ENCODE results near the gene ZNF831. TPM values are rescaled to one million over a fixed set of nuclear protein-coding genes. Genes with fewer than 3 reads are reported as not detected.

The ZNF831 gene
- total RNA-seq, 1 donor from 2014 or later: not detected

GRCh38 chr20:59170406-59171349 lies 7.1 kb downstream of the ZNF831 start:
- no peak overlapping the region for H3K27ac Mint-ChIP-seq
- peaks cover 40% of the 10 kb centered on the region for H3K27me3 Mint-ChIP-seq
- no peak for DNase-seq (ENCODE audit: low spot score, unreplicated experiment)
- peaks cover 15% of the 10 kb centered on the region for H3K9me3 Mint-ChIP-seq (ENCODE audit: low read depth)
- H3K36me3 Mint-ChIP-seq (ENCODE audit: insufficient read depth): no peaks in the 10 kb centered on the region
- no peak for TF ChIP-seq CTCF (IDR thresholded peaks at IDR 0.05; ENCODE audit: unreplicated experiment)
- no peaks in the 10 kb centered on the region for H3K4me1 Mint-ChIP-seq (ENCODE audit: low read depth)
- H3K4me3 Mint-ChIP-seq (ENCODE audit: low read depth): no peak overlapping the region

- H3K27me3 Mint-ChIP-seq: peaks cover 32% of the 10 kb centered on the region
- H3K36me3 Mint-ChIP-seq (ENCODE audit: insufficient read depth): no peaks in the 10 kb centered on the region
- H3K9me3 Mint-ChIP-seq (ENCODE audit: low read depth): peaks cover 15% of the 10 kb centered on the region
- no peak for DNase-seq (ENCODE audit: low spot score, unreplicated experiment)
- H3K4me1 Mint-ChIP-seq (ENCODE audit: low read depth): no peaks in the 10 kb centered on the region
- H3K4me3 Mint-ChIP-seq (ENCODE audit: low read depth): no peak overlapping the region
- no peak for TF ChIP-seq CTCF (IDR thresholded peaks at IDR 0.05; ENCODE audit: unreplicated experiment)
- H3K27ac Mint-ChIP-seq: no peak overlapping the region
Measured at GRCh38 chr20:59171986-59172385, 8.4 kb downstream of the ZNF831 start.

GRCh38 chr20:59173938-59174491 lies 10.4 kb downstream of the ZNF831 start:
- no peak overlapping the region for H3K4me3 Mint-ChIP-seq (ENCODE audit: low read depth)
- DNase-seq (ENCODE audit: low spot score, unreplicated experiment): no peak
- H3K27me3 Mint-ChIP-seq: peaks cover 32% of the 10 kb centered on the region
- peaks cover 10% of the 10 kb centered on the region for H3K9me3 Mint-ChIP-seq (ENCODE audit: low read depth)
- H3K4me1 Mint-ChIP-seq (ENCODE audit: low read depth): no peaks in the 10 kb centered on the region
- H3K36me3 Mint-ChIP-seq (ENCODE audit: insufficient read depth): no peaks in the 10 kb centered on the region
- no peak overlapping the region for H3K27ac Mint-ChIP-seq
- TF ChIP-seq CTCF (IDR thresholded peaks at IDR 0.05; ENCODE audit: unreplicated experiment): no peak

- peaks cover 33% of the 10 kb centered on the region for H3K27me3 Mint-ChIP-seq
Measured at GRCh38 chr20:59175002-59175401, 11.4 kb downstream of the ZNF831 start.

More at GRCh38 chr20:59175002-59175401, 11.4 kb downstream of the ZNF831 start:
- Mint-ChIP-seq H3K36me3 (ENCODE audit: insufficient read depth) (no peaks in the 10 kb centered on the region), H3K4me1 (ENCODE audit: low read depth) (no peaks in the 10 kb centered on the region), H3K27ac (no peak overlapping the region), H3K4me3 (ENCODE audit: low read depth) (no peak overlapping the region), H3K9me3 (ENCODE audit: low read depth) (peaks cover 5% of the 10 kb centered on the region)
- no peak for DNase-seq (ENCODE audit: low spot score, unreplicated experiment)
- no peak for TF ChIP-seq CTCF (IDR thresholded peaks at IDR 0.05; ENCODE audit: unreplicated experiment)

All from progenitor cell of endocrine pancreas (in vitro differentiated cells).